HPDE6-E6E7 (cell line): ENCODE results near the gene ING5.
"Not testable (repeated sequence)": the region's sequence is repeated elsewhere in the genome, so short reads cannot be mapped to it uniquely, and the experiment has no call there.

Experiments used
- DNase-seq: peaks from one replicate; pipeline ENCODE4 v3.0.0; 2011; ENCODE audit warnings: missing footprints; ENCODE audit errors: extremely low spot score

The ING5 gene

DNA sequence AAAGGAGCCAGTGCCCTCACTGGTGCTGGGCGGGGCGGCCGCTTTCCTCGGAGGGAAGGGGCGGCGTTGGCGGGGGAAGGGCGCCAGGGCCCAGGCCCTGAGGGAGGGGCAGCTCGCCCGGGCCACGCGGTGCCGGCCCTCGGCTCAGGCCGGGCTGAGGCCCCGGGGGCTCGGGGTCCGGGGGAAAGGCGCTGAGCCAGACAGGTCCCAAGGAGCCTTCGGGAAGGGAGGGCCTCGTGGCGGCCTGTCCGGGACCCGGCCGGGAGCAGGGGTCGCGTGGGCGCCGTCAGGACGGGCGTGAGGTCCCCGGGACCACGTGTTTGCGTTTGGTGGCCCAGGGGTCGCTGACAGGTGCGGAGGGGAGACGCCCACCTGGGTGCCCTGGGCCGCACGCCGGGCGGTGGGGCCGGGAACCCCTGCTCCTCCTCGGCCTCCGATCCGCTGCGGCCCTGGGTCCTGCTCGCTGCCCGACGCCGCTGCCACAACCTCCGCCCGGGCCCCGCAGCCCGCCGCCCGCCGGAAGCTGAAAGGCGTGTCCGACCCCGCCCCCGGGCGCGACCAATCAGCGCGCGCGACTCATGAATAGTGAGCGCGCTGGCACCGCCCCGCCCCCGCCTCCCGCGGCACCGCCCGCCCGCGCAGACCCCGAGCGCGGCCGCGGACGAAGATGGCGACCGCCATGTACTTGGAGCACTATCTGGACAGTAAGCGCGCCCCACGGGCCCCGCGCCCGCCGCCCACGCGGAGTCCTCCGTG lies at the start of gene ING5:
TSS of gene ING5 (plus strand) at position 641 of the 756 bp plus-strand sequence. CDS start at position 668, 27 bp downstream.
- DNase-seq = peak; percentile 85

GRCh38 chr2:241652142-241652541 lies 49.7 kb upstream of the ING5 start:
- no peak for DNase-seq

DNA sequence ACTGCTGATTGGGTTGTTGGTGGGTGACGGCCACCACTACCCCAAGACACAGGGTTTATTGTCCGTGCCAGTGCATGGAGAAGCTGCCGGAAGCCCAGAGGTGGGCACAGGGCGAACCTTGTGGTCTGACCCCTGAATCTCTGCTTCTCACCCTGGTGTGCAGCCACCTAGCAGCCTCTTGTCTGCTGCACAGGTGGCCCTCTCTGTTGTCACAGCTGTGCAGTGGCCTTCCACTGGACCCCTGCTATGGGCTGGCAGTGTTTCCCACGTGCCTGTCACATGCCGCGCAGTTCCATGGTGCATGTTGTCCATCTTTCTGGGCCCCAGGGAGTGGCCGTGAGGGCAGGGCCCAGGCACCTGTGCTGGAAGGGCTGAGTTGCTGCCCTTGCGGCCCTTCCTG lies 49.1 kb upstream of the ING5 start:
- DNase-seq = no peak

DNA sequence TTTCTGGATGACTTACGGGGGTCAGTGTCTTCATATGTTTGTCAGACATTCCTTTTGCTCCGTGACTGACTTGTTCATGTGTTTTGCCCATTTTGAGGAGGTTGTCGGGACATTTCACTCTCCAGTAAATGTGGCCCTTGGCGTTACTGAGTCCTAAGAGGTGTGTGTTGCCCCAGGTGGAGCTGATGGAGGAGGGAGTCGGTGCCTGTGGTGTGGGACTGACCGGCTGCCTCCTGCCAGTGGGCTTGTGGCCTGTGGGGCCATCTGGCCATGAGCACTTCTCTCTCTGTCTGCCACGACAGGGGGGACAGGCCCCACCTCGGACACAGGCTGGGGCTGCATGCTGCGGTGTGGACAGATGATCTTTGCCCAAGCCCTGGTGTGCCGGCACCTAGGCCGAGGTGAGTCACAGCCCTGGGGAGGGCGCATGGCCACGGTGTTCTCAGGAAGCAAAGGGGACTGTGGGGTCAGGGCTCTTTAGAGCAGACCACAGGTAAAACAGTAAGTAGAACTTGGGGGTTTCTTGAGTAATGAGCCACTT lies 48.6 kb upstream of the ING5 start:
- DNase-seq = no peak

DNA sequence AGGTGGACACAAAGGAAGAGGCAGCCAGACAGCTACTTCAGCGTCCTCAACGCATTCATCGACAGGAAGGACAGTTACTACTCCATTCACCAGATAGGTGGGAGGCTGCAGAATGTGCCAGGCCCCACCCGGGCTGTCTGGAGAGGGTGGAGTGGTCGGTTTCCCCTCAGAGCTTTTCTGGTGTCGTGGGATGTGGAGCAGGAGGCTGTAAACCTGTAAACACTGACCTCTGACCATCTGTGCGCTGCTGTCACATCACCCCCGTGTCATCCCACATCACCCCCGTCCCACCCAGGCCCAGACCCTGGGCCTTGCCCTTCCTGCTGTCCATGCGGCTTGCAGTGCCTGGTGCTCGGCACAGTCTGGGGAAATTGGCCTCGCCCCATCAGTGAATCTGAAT lies 47.3 kb upstream of the ING5 start:
- no peak for DNase-seq

GRCh38 chr2:241655516-241656189 lies 46.2 kb upstream of the ING5 start:
- no peak for DNase-seq

GRCh38 chr2:241656190-241656741 lies 45.6 kb upstream of the ING5 start:
- DNase-seq = no peak

DNA sequence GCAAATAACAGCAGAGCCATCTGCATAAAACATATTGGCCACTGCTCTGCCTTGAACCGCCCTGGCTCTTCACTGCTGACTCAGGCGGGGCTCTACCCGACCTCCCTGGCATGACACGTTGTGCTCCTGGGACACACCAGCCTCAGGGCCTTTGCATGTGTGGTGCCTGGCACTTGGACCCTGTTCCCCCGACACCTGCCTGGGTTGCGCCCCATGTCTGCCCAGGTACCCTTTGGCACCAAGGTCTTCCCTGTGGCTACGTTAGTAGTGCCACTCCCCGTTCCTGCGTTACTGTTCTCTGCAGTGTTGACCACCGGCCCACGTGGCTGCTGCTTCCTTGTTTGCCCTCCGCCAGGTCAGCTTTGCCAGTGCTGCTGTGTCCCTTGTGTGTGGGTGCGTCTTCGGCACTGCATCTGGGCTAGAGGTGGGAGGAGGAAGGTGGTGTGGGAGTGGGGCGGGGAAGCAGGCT lies 44.0 kb upstream of the ING5 start:
- no peak for DNase-seq

GRCh38 chr2:241658296-241658695 lies 43.5 kb upstream of the ING5 start:
- no peak for DNase-seq

GRCh38 chr2:241659150-241659739 lies 42.6 kb upstream of the ING5 start:
- DNase-seq = no peak

DNA sequence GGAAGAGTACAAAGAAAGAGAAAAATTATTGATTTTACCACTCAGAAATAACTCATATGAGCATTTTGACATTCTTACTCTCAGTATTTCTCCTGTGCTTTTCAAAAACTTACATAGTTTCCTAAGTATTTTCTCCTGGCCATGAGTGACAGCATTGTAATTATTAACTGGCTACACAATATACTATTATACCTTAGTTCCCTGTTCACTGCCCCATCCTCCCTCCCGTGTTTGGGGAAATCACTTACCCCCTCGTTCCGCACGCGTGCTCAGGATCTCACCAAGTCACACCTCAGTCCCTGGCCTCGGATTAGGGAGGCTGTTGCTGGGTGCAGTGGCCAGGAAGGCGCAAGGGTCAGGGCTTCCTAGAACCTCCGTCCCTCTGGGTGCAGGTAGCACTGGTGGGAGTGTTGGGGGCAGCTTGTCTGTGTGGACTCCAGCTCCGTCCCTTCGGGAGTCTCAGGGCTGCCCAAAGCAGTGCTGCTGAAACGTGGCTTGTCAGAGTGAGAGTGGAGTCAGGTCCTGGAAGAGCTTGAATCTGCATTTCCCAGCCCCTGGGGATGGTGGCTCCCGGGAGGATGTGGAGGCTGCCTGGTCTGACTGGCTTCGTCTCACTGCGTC lies 41.1 kb upstream of the ING5 start:
- no peak for DNase-seq

DNA sequence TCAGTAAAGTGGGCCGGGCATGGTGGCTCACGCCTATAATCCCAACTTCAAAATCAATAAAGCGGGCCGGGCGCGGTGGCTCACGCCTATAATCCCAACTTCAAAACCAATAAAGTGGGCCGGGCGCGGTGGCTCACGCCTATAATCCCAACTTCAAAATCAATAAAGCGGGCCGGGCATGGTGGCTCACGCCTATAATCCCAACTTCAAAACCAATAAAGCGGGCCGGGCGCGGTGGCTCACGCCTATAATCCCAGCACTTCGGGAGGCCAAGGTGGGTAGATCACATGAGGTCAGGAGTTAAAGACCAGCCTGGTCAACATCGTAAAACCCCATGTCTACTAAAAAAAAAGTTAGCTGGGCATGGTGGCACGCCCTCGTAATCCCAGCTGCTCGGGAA lies 39.1 kb upstream of the ING5 start:
- DNase-seq = not testable (repeated sequence)

DNA sequence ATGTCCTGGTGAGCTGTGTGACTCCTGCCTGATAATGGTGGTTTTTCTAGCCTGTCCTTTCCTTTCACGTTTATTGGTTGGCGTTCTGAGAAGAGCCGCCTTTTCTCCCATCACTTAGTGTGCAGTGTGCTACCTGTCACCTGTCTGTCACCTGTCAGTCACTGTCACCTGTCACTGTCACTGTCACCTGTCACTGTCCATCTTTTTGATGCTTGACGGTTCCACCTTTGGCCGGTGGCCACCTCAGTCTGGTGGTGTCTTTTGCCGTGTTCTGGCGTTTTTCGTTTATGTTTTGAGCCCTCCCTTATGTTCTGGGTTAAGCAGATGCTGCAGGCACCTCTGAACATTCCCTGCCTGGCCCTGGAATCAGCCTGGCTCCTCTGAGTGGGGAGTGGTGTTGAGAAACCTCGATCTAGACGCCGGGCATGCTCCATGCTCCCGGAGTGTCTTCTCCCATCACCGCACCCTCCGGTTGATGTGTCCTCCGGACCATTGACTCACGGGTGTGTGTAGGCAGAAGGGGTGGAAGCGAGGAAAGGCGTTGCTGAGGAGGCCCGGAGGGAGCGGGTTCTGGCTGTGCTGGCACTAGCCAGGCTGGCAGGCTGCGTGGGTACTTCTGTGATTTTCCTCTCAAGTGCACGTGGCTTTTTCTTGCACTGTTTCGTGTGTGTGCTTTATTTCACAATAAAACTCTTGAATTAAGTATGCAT lies 36.0 kb upstream of the ING5 start:
- DNase-seq = no peak

- no peak for DNase-seq
These were observed 35.0 kb upstream of the ING5 start for GRCh38 chr2:241666627-241667400.

GRCh38 chr2:241668354-241668753 lies 33.5 kb upstream of the ING5 start:
- DNase-seq = no peak

GRCh38 chr2:241668839-241669238 lies 33.0 kb upstream of the ING5 start:
- DNase-seq = no peak

GRCh38 chr2:241670333-241671110 lies 31.3 kb upstream of the ING5 start:
- DNase-seq = no peak

GRCh38 chr2:241671457-241672240 lies 30.2 kb upstream of the ING5 start:
- DNase-seq = no peak
